ENCODE results near the gene TRIM24. TPM values are rescaled to one million over a fixed set of nuclear protein-coding genes. Genes with fewer than 3 reads are reported as not detected.

Gene TRIM24
- total RNA-seq, 8 experiments from 2014 or later = 6.7 to 51.4 (median 28.0) TPM

Other genes starting within 250 kb of the TRIM24 start
- under 1 TPM in 7 of 8 experiments, not detected in 1; 0.05 to 0.28 (median 0.14) TPM for gene SVOPL, start 241.1 kb downstream of the TRIM24 start, total RNA-seq